ENCODE data around the gene NDUFA8.

The NDUFA8 gene

DNA sequence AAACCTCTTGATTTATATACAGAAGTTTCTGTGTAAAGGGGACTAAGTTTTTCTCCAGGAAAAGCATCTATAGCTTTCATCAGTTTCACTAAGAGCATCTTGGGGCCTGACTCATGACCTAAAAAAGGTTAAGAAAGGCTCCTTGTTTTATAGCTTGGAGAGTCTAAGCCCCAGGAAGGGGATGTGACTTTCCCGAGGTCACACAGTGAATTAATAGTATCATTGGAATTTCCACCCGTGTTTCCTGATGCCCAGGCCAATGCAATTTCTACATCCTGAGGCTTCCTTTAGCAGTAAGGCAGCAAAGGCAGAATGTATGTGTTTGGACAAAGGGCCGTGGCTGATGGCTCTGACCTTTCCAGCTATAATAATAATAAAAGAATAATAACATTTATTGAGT, 8.8 kb upstream of the NDUFA8 start:
- DNase-seq (ENCODE audit: low read depth), result no peak
- TF ChIP-seq, protein P1, sequence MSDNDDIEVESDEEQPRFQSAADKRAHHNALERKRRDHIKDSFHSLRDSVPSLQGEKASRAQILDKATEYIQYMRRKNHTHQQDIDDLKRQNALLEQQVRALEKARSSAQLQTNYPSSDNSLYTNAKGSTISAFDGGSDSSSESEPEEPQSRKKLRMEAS (IDR thresholded peaks at IDR 0.05; ENCODE audit: low read depth, low read length), result no peak
- TF ChIP-seq POLR2A (IDR thresholded peaks at IDR 0.05; ENCODE audit: extremely low read depth, insufficient read length), result no peak
- TF ChIP-seq CTCF (IDR thresholded peaks at IDR 0.05; ENCODE audit: low read depth, low read length), result no peak
- TF ChIP-seq MYC (IDR thresholded peaks at IDR 0.05; ENCODE audit: low read depth, low read length), result no peak
- no peak overlapping the region for H3K4me3 ChIP-seq (ENCODE audit: low read depth, low read length)

GRCh38 chr9:122164286-122164685, 4.7 kb upstream of the NDUFA8 start:
- DNase-seq (ENCODE audit: low read depth), result no peak
- TF ChIP-seq MYC (IDR thresholded peaks at IDR 0.05; ENCODE audit: low read depth, low read length), result no peak
- TF ChIP-seq, protein P1 (IDR thresholded peaks at IDR 0.05; ENCODE audit: low read depth, low read length), result no peak
- TF ChIP-seq POLR2A (IDR thresholded peaks at IDR 0.05; ENCODE audit: extremely low read depth, insufficient read length), result no peak
- TF ChIP-seq CTCF (IDR thresholded peaks at IDR 0.05; ENCODE audit: low read depth, low read length), result no peak
- H3K4me3 ChIP-seq (ENCODE audit: low read depth, low read length), result no peak overlapping the region

DNA sequence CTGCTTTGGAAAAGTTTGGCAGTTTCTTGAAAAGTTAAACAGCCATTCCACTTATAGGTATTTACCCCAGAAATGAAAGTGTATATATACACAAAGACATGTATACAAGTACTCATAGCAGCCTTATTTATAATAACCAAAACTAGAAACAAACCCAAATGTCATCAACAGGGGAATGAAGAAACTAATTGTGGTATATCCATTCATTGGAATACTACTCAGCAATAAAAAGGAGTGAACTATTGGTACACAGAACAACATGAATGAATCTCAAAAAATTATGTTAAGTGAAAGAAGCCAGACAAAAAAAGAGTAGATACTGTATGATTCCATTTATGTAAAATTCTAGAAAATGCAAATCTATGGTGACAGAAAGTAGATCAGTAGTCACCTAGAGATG, 2.8 kb upstream of the NDUFA8 start:
- H3K4me3 ChIP-seq (ENCODE audit: low read depth, low read length), result no peak overlapping the region
- DNase-seq (ENCODE audit: low read depth), result no peak
- TF ChIP-seq CTCF (IDR thresholded peaks at IDR 0.05; ENCODE audit: low read depth, low read length), result no peak
- TF ChIP-seq, protein P1 (IDR thresholded peaks at IDR 0.05; ENCODE audit: low read depth, low read length), result no peak

- peak overlapping the region; percentile 33 for H3K4me3 ChIP-seq (ENCODE audit: low read depth, low read length)
Measured at GRCh38 chr9:122159925-122160246, 307 bp upstream of the NDUFA8 start.

DNA sequence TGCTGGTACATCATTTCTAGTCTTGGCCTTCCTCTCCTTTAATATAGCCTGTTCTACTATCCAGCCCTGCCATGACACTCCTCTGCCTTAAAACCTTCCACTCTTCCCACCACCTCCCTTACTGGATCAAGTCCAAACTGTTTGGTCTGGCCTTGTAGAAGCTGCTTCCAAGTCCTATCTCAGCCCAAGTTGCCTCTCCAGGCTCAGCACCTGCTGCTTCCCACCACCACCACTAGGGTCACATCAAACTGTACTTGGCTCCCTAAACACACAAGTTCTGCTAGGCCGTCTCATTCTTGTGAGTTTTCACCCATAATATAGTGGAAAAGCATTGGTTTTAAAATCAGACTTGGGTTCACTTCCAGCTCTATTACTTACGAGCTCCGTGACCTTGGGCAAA, 1.4 kb downstream of the NDUFA8 start:
- TF ChIP-seq CTCF (IDR thresholded peaks at IDR 0.05; ENCODE audit: low read depth, low read length) (peak; percentile 61), POLR2A (IDR thresholded peaks at IDR 0.05; ENCODE audit: extremely low read depth, insufficient read length) (no peak)
- H3K4me3 ChIP-seq (ENCODE audit: low read depth, low read length), result peak overlapping the region; percentile 96
- DNase-seq (ENCODE audit: low read depth), result peak; percentile 69

More at GRCh38 chr9:122159925-122160246, 307 bp upstream of the NDUFA8 start:
- TF ChIP-seq MYC (IDR thresholded peaks at IDR 0.05; ENCODE audit: low read depth, low read length) (no peak), CTCF (IDR thresholded peaks at IDR 0.05; ENCODE audit: low read depth, low read length) (no peak), POLR2A (IDR thresholded peaks at IDR 0.05; ENCODE audit: extremely low read depth, insufficient read length) (no peak)
- TF ChIP-seq, protein P1 (IDR thresholded peaks at IDR 0.05; ENCODE audit: low read depth, low read length), result no peak
- DNase-seq (ENCODE audit: low read depth), result no peak

DNA sequence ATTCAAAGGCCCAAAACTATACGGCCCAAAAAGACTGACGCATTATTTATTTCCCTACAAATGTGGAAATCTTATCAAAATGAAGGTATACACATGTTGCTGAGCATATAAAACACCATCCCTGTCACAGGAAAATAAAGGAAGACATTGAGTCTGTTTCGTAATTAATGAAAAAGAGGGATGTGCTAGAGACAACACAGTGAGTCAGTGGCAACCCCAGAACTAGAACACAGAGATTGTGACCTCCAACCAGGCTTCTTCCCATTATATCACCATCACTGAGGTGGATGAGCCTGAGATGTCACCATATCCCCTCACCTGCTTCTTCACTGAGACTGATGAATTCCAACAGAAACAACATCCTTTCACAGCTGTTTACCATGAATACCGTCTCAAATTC, 3.8 kb downstream of the NDUFA8 start:
- H3K4me3 ChIP-seq (ENCODE audit: low read depth, low read length), result no peak overlapping the region
- no peak for TF ChIP-seq MYC (IDR thresholded peaks at IDR 0.05; ENCODE audit: low read depth, low read length)
- no peak for TF ChIP-seq POLR2A (IDR thresholded peaks at IDR 0.05; ENCODE audit: extremely low read depth, insufficient read length)
- TF ChIP-seq CTCF (IDR thresholded peaks at IDR 0.05; ENCODE audit: low read depth, low read length), result no peak
- TF ChIP-seq, protein P1 (IDR thresholded peaks at IDR 0.05; ENCODE audit: low read depth, low read length), result no peak
- DNase-seq (ENCODE audit: low read depth), result peak; percentile 15
